GM18505 (cell line): ENCODE data around the gene HMSD.
"Not testable (repeated sequence)": the region's sequence is repeated elsewhere in the genome, so short reads cannot be mapped to it uniquely, and the experiment has no call there.

Source experiments
- ATAC-seq: cut with Tn5 transposase; IDR thresholded peaks from one replicate; pipeline ENCODE4 v1.9.1; 2021; ENCODE audit not compliant: unreplicated experiment
- POLR2A ChIP-seq: IDR thresholded peaks from 4 replicates; pipeline ENCODE4 v1.6.1; 2011; ENCODE audit warnings: borderline replicate concordance; ENCODE audit not compliant: insufficient read depth, insufficient read length; ENCODE audit errors: extremely low read depth

HMSD gene

DNA sequence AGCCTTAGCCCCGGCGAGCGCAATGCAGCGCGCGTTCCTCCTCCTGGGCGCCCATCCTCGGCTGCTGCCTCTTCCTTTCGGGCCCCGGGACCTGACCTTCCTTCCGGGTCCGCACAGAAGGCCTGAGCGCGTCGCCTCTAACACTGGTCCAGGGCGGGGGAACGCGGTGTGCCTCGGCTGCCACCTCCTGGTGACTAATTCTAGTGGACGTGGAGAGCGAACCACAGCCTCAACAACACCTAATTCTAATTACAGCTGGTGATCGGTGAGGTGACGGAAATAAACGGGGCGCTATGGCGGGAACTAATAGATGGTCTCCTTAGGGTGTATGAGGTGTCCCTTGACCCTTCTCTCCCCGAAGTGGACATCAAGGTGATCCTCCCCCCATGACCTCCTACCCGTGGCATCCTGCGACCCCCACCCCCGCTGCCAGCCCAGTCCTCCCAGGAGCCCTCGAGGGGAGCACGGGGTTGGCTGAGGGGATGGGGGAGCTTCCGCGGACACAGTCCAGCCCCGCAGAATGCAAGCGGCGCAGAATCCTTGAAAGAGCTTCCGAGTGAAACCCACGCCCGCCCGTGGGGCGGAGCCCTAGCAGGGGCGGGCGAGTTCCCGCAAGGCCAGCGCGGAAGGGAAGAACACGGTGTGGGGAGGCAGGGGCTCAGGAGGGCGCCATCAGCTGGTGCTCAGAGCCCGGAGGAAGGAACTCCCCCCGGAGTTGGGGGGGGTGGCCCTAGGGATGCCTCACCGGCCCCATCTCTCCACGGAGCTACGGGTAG is 12.8 kb upstream of the HMSD start:
- peak; percentile 97 for ATAC-seq
- peak; percentile 43 for TF ChIP-seq POLR2A

DNA sequence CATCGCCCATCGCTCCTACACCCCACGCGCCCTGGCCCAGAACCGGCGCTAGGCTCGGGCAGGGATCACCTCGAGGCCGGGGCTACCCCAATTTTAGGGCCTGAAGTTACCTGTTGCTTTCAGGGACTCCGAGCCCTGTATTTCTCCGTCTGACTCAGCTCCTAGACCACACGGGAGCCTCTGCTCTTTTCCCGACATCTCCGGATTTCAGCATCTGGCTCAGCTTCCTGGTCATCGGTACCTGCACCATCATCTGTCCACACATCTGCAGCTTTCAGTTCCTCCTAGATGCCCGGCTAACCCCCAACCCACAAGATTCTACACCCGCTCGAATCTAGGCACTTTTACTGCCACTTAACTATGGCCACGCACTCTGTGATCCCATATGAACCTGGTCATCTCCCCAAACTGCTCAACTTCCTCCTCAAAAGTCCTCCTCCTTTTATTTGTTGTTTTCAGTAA is 12.1 kb upstream of the HMSD start:
- ATAC-seq: no peak
- no peak for TF ChIP-seq POLR2A

DNA sequence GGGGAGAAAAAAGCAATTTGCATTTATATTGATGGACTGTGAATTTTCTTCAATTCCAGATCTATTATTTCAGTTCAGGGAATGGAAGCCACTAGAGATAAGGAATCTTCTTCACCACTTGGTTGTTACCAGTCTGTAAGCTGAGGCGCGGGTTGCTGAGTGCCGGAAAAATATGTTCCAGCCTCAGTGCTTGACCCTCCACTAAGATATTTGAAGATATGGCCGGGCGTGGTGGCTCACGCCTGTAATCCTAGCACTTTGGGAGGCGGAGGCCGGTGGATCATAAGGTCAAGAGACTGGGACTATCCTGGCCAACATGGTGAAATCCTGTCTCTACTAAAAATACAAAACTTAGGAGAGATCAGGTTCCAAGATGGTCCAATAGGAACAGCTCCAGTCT is 9.1 kb upstream of the HMSD start:
- no peak for ATAC-seq
- no peak for TF ChIP-seq POLR2A

DNA sequence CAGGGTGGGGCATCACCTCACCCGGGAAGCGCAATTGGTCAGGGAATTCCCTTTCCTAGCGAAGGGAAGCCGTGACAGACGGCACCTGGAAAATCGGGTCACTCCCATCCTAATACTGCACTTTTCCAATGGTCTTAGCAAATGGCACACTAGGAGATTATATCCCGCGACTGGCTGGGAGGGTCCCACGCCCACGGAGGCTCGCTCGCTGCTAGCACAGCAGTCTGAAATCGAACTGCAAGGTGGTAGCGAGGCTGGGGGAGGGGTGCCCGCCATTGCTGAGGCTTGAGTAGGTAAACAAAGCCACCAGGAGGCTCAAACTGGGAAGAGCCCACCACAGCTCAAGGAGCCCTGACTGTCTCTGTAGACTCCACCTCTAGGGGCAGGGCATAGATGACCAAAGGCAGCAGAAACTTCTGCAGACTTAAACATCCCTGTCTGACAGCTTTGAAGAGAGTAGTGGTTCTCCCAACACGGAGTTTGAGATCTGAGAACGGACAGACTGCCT is 8.5 kb upstream of the HMSD start:
- not testable (repeated sequence) for ATAC-seq

DNA sequence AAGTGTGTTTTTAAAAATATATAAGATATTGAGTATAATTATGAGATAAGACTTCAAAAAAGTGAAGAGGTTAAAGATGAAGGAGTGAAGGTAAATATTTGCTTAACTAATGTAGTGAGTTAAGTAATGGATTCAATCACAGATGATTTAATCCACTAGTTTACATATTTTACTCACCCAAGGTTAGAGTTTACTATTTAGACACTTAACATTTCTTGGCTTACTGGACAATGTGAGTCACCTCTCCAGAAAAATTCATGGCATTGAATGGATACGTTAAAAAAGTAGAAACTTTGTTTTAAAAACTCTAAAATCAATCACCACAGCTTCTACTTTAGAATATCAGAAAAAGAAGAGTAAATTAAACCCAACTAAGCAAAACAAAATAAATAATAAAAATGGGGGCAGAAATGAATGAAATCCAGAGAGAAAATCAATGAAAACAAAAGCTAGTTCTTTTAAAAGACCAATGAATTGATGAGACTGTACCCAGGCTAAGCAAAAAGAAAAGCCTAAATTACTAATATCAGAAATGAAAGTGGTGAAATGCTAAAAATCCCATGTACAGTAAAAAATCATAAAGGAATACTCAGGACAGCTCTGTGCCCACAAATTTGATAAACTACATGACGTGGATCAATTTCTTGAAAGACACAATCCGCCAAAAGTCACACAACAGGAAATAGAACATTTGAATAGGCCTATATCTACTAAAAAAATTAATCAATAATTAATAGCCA is 1.9 kb upstream of the HMSD start:
- no peak for TF ChIP-seq POLR2A
- ATAC-seq: no peak

DNA sequence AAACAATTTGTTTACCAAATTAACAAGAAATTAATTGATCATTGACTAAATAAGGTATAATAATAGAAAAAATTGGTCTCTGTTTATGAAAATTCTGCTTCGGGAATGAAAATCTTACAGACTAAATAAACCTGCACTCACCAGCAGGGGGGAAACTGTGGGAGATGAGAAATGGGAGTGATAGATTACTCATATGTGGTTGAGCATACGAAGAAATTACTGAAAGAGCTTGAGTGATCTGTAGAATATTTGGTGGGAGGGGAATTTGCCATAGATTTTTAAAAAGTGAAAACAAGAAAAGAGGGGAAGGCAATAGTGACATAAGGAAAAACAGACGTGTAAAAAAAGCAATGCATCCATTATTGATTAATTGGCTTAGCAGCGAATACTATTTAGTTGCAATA is 2.2 kb downstream of the HMSD start:
- TF ChIP-seq POLR2A: no peak
- peak; percentile 51 for ATAC-seq

DNA sequence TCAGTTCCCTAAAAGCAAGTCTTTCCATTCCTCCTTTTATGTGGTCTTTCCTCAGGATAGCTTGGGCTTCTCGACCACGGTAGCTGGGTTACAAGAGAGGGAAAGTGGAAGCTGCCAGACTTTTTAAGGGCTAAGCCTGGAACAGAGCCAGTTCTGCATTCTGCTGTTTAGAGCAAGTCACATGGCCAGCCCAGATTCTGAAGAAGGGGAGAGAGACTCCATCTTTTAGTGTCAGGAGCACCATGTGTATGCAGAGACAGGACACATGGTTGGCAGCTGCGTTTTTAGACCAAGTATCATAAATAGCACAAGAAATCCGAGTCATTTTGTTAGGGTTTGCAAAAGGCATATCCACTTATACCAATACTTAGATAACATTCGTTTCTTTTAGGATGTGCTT is 4.7 kb downstream of the HMSD start:
- ATAC-seq: no peak
- TF ChIP-seq POLR2A: no peak

DNA sequence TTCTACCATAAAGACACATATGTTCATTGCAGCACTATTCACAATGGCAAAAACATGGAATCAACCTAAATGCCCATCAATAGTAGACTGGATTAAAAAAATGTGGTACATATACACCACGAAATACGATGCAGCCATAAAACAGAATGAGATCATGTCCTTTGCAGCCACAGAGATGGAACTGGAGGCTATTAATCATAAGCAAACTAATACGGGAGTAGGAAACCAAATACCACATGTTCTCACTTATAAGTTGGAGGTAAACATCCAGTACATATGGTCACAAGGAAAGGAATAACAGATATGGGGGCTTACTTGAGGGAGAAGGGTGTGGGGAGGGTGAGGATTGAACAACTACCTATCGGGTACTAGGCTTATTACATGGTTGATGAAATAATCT is 7.7 kb downstream of the HMSD start:
- no peak for TF ChIP-seq POLR2A
- ATAC-seq: no peak

DNA sequence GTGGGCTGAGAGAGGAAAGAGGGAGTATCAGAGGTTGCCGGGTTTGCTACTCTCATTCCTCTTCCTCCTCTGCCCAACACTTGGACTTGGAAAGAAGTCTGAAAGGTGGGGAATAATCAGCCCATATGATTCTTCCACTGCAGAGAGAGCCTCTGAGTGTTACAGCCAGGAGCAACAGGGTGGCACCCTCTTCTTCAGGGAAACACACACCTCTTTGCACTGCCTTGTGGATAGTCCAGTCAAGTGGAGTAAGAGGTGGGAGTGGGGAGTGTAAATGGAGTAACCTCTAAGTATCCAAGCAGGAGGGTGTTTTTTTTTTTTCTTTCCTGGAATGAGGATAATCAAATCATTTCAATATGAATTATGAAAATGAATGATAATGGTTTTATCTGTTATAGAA is 11.8 kb downstream of the HMSD start:
- ATAC-seq: no peak
- TF ChIP-seq POLR2A: no peak

DNA sequence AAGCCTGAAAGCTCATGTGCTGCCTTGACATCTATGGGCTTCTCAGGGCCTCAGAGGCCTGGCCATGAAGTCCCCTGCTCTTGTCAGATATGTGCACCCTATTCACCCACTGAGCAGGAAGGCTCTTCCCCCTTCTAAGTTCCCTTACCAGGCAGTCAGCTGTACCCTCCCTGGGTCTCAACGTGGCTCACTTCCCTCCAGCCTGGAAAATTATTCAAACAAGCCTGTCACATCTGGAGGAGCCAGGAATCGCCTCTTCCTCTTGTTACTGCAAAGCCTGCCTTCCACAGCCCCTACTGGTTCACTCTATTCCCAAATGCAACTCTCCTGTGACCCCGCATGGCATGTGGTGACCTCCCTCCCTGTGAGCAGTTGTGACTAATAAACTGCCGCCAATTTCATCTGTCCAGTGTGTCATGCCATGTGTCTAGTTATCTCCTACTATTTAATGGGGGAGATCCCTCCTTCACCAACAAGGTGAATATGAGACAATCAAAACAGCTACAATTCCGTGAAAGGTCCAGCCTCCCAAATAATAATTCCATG is 12.4 kb downstream of the HMSD start:
- no peak for TF ChIP-seq POLR2A
- no peak for ATAC-seq

DNA sequence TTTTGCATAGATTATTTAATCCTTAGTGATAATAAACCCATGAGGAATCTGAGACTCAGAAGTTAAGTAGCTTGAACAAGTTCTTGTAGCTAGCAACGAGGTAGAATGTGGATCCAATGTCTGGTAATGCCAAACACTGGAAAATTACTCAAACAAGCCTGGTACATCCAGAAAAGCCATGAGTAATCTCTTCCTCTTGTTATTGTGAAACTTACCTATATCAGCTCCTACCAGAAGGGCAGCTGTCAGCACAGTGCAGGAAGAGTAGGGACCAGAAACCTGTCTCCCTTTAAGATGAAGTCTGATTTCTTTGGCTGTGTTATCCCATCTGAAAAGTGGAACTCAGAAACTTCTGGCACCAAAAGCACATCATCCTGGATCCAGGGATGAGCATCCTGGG is 13.0 kb downstream of the HMSD start:
- no peak for ATAC-seq
- TF ChIP-seq POLR2A: no peak

DNA sequence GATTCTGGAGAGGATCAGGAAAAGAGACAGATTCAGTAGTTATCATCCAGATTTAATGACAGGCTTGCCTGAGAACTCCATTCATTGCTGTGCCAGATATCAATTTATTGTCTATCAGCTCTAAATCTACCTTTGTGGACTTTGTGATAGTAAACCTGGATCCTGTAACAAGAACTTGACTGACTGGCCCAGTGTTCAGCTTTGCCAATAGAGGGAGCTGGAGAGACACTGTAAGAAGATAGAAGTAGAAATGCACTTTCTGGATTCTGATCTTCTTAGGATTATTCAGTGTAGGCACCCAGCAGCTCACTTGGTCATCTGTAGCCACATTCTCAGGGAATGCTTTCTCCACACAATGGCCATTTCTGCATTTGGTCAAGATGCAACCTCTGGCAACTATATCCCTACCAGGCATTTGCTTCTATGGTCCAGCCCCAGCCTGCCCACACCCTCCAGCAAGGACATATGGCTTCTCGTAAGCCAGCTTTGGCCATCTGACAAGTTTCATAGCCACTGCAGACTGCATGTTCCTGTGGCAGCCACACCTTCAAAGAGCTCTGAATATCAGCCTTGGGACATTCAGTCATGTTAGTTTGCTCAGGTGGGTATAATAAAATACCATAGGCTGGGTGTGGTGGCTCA is 14.6 kb downstream of the HMSD start:
- peak; percentile 78 for ATAC-seq
- no peak for TF ChIP-seq POLR2A

DNA sequence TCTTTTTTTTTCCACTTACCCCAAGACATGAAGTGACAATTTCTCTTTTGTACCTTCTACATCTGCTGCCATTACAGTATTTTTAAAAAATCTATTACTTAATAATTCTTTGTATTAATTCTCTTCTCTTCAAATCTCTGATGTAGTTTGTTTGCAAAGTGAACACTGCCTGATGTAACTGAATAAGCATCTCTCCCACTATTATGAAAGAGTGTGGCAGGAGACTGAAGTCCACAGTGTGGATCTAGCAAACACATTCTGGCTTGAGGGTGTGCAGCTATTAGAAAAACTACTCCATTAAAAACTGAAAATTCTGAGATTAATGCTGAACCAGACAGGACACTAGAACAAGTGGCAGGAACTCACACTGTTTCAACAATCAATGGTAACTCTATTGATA is 15.8 kb downstream of the HMSD start:
- TF ChIP-seq POLR2A: no peak
- no peak for ATAC-seq

DNA sequence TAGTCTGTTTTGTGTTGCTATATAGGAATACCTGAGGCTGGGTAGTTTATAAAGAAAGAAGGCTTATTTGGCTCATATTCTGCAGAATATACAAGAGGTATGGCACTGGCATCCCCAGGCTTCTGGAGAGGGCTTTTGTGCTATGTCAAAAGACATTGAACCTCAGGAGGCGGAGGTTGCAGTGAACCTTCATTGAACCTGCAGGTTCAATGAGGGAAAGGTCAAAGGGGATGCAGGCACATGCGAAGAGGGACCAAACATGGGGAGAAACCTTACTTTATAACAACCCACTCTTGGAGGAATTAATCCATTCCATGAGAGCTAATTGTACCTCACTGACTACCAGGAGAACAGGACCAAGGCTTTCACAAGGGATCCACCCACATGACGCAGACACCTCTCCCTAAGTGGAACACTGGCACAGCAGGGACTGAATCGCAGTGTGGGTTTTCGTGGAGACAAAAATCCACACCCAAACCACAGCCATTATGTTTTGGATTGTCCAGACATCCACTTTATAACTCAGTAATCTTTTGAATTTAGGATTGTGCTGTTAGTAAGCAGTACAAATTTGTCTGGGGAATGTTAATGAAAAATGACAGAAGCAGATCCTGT is 16.7 kb downstream of the HMSD start:
- no peak for ATAC-seq

More for the DNA sequence above, 16.7 kb downstream of the HMSD start:
- no peak for TF ChIP-seq POLR2A
